Uterus (tissue), 4 donors: ENCODE data around the gene MSRB3. TPM values are rescaled to one million over a fixed set of nuclear protein-coding genes. Genes with fewer than 3 reads are reported as not detected.
"Not testable (repeated sequence)": the region's sequence is repeated elsewhere in the genome, so short reads cannot be mapped to it uniquely, and the experiment has no call there.

Experiments used
- DNase-seq, 2 donors: peaks; one replicate each; pipeline ENCODE4 v3.0.0-alpha.2; 2019 to 2020
- H3K27ac ChIP-seq, 2 donors: fragments of 200-600 bp; sonication (generic); 1 replicate in 1 of 2; 2 replicates in 1 of 2; pipeline ENCODE4 v1.5.1; 2016 to 2018
- H3K27me3 ChIP-seq, 2 donors: fragments of 200-600 bp; sonication (generic); one replicate each; pipeline ENCODE4 v1.5.1; 2018 to 2019; ENCODE audit warnings: control low read depth in 1 of 2
- H3K36me3 ChIP-seq, 2 donors: fragments of 200-600 bp; sonication (generic); one replicate each; pipeline ENCODE4 v1.5.1; 2019; ENCODE audit warnings: control low read depth in 1 of 2
- H3K4me1 ChIP-seq, 2 donors: fragments of 200-600 bp; sonication (generic); one replicate each; pipeline ENCODE4 v1.5.1; 2018 to 2019; ENCODE audit warnings: control low read depth in 1 of 2
- H3K4me3 ChIP-seq, 2 donors: fragments of 200-600 bp; sonication (generic); 1 replicate in 1 of 2; 2 replicates in 1 of 2; pipeline ENCODE4 v1.5.1; 2018 to 2019; ENCODE audit warnings: mild to moderate bottlenecking in 1 of 2
- H3K9me3 ChIP-seq, 2 donors: fragments of 200-600 bp; sonication (generic); one replicate each; pipeline ENCODE4 v1.5.1; 2019; ENCODE audit warnings: control low read depth in 1 of 2
- CTCF ChIP-seq, 4 experiments: fragments of 200-600 bp in 2 of 4; fragments of 450-650 bp in 2 of 4; sonication (generic) in 2 of 4; IDR thresholded peaks; one replicate each; pipeline ENCODE4 v1.5.1; 2016 to 2019; ENCODE audit warnings: antibody characterized with exemption in 4 of 4, mild to moderate bottlenecking in 2 of 4, moderate library complexity in 1 of 4
- POLR2A ChIP-seq, 2 donors: fragments of 450-650 bp; IDR thresholded peaks; one replicate each; pipeline ENCODE4 v1.6.1; 2016; ENCODE audit warnings: antibody characterized with exemption in 2 of 2, mild to moderate bottlenecking in 1 of 2, moderate library complexity in 1 of 2
- intact Hi-C: fragments of 100-400 bp; cut with DNase I; formaldehyde crosslinking; loops from one replicate; pipeline ENCODE4 v1.15.1; 2023; ENCODE audit warnings: low total_unique reads
- total RNA-seq, 4 donors: library from RNA; depleted of rRNA in 3 of 4; stranded (reverse); fragments of >200 nt in 3 of 4; gene quantifications; one replicate each; pipeline versions ENCODE4 v1.1.0 to v1.2.4, GENCODE V29; 2014 to 2023
- donor health status: DM: yes; HTN: yes; CAD: no.

The MSRB3 gene
- total RNA-seq, 4 donors from 2014 or later: 53.8 to 126 (median 95.2) TPM

GRCh38 chr12:65450625-65451024, 172.1 kb downstream of the MSRB3 start:
- Histone ChIP-seq H3K27me3 (no peaks in the 10 kb centered on the region), H3K36me3 (no peaks in the 10 kb centered on the region), H3K4me3 (no peak overlapping the region), H3K4me1 (peaks cover 0 to 3% of the 10 kb centered on the region in 2 donors), H3K9me3 (no peaks in the 10 kb centered on the region), H3K27ac (no peak overlapping the region)
- TF ChIP-seq CTCF (IDR thresholded peaks at IDR 0.05): no peak
- no peak for TF ChIP-seq POLR2A (IDR thresholded peaks at IDR 0.05)
- intact Hi-C loops: no loop called here
- no peak for DNase-seq

- no peak for DNase-seq
- no peaks in the 10 kb centered on the region for H3K27me3 ChIP-seq
- TF ChIP-seq CTCF (IDR thresholded peaks at IDR 0.05) (no peak), POLR2A (IDR thresholded peaks at IDR 0.05) (no peak)
- H3K36me3 ChIP-seq: no peaks in the 10 kb centered on the region
- intact Hi-C loops: no loop called here
- H3K27ac ChIP-seq: no peak overlapping the region
- no peak overlapping the region for H3K4me3 ChIP-seq
- no peaks in the 10 kb centered on the region for H3K9me3 ChIP-seq
- H3K4me1 ChIP-seq: peaks cover 0 to 3% of the 10 kb centered on the region in 2 donors
Observed at GRCh38 chr12:65454115-65454787, 175.8 kb downstream of the MSRB3 start.

GRCh38 chr12:65457341-65457740, 178.9 kb downstream of the MSRB3 start:
- H3K27me3 ChIP-seq, intact Hi-C loops, H3K4me3 ChIP-seq, H3K4me1 ChIP-seq, H3K9me3 ChIP-seq, H3K36me3 ChIP-seq, DNase-seq, H3K27ac ChIP-seq: not testable (repeated sequence)

GRCh38 chr12:65458718-65459117, 180.2 kb downstream of the MSRB3 start:
- Histone ChIP-seq H3K9me3 (no peaks in the 10 kb centered on the region), H3K27me3 (no peaks in the 10 kb centered on the region), H3K4me1 (no peaks in the 10 kb centered on the region), H3K4me3 (no peak overlapping the region), H3K27ac (no peak overlapping the region), H3K36me3 (no peaks in the 10 kb centered on the region)
- intact Hi-C loops: no loop called here
- TF ChIP-seq CTCF (IDR thresholded peaks at IDR 0.05) (no peak), POLR2A (IDR thresholded peaks at IDR 0.05) (no peak)
- DNase-seq: no peak

- H3K36me3 ChIP-seq: no peaks in the 10 kb centered on the region
- H3K9me3 ChIP-seq: no peaks in the 10 kb centered on the region
- no peak overlapping the region for H3K4me3 ChIP-seq
- no peak for DNase-seq
- no peaks in the 10 kb centered on the region for H3K4me1 ChIP-seq
- TF ChIP-seq CTCF (IDR thresholded peaks at IDR 0.05): no peak
- no peak for TF ChIP-seq POLR2A (IDR thresholded peaks at IDR 0.05)
- no peaks in the 10 kb centered on the region for H3K27me3 ChIP-seq
- H3K27ac ChIP-seq: no peak overlapping the region
- intact Hi-C loops: no loop called here
Observed at GRCh38 chr12:65459545-65459944, 181.1 kb downstream of the MSRB3 start.

GRCh38 chr12:65460063-65460462, 181.6 kb downstream of the MSRB3 start:
- intact Hi-C loops: no loop called here

More at GRCh38 chr12:65460063-65460462, 181.6 kb downstream of the MSRB3 start:
- DNase-seq: no peak
- Histone ChIP-seq H3K27me3 (no peaks in the 10 kb centered on the region), H3K36me3 (no peaks in the 10 kb centered on the region), H3K27ac (no peak overlapping the region), H3K4me3 (no peak overlapping the region), H3K4me1 (no peaks in the 10 kb centered on the region), H3K9me3 (no peaks in the 10 kb centered on the region)
- no peak for TF ChIP-seq POLR2A (IDR thresholded peaks at IDR 0.05)
